Esophagus muscularis mucosa (tissue), 4 donors: ENCODE results near the gene RERE.

Source experiments
- CTCF ChIP-seq, 3 experiments: fragments of 200-600 bp in 2 of 3; fragments of 450-650 bp in 1 of 3; sonication (generic) in 2 of 3; IDR thresholded peaks; one replicate each; pipeline ENCODE4 v1.5.1; 2017 to 2019; ENCODE audit warnings: antibody characterized with exemption in 3 of 3, mild to moderate bottlenecking in 2 of 3, moderate library complexity in 1 of 3
- EP300 ChIP-seq: sonication (generic); formaldehyde crosslinking; IDR thresholded peaks from one replicate; pipeline ENCODE4 v1.6.1; 2017; ENCODE audit warnings: antibody characterized with exemption
- POLR2A ChIP-seq: fragments of 450-650 bp; IDR thresholded peaks from one replicate; pipeline ENCODE4 v1.6.1; 2017; ENCODE audit warnings: antibody characterized with exemption, moderate library complexity, mild to moderate bottlenecking, low read depth
- POLR2AphosphoS5 ChIP-seq, 2 donors: sonication (generic); formaldehyde crosslinking; IDR thresholded peaks; one replicate each; pipeline ENCODE4 v1.6.1; 2017; ENCODE audit warnings: antibody characterized with exemption in 2 of 2

DNA sequence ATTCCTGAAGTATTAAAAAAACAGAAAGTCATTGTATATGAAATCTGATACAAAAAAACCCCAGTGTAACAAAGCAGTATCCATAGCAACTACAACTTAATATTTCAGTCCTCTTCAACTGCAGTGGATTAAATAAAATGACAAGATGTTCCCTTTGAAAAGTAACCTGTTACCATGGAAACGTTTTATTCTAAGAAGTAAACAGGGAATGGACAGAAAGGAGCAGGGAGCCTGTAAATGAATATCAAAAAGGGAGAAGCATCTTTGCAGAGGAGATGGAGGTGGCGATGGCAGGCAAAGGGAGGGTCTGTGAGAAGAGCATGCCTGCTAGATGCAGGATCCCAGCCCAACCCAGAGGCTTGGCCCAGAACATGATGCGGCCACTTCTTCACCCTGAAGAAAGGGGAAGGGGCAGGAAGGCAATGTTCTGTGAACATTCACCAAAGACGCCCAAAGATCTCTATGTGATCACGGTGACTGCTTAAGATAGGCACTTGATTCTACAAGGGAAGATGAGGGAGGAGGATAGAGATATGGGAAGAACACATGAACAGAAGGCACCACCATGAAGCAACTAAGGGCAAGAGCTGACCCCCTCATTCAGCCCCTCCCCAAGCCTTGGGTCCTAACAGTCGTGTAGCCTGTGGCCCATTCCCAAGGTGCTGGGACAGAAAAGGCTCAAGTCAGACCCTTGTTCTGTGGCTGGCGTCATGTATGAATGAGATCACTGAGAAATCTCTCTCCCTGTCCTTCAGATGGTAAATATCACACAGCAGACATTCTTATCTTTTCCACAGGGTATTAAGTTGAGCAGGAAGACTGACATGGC is 299.6 kb downstream of the RERE start:
- TF ChIP-seq POLR2AphosphoS5 (IDR thresholded peaks at IDR 0.05), result no peak
- TF ChIP-seq POLR2A, result no peak
- no peak for TF ChIP-seq CTCF (IDR thresholded peaks at IDR 0.05)
- no peak for TF ChIP-seq EP300
